ENCODE results near the gene MED26.

DNA sequence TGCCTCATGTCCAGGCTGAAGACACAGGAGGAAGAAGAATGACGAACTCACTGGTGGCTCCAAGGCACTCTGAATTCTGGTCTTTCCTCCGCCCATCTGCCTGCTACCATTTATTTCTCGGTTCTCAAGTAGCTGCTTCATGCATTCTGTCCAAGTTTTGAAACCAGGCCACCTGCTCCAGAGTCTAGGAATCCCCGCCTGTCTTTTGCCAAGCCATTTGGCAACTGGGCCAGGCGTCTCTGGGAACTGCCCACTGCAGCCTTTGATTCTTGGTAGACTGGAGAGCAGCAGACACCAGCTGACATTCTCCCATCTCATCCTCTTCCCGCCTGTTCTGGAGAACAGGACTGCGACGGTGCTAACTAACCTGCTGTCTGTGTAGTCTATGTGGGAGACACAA is 66.6 kb downstream of the MED26 start:
- TF ChIP-seq, protein P1, sequence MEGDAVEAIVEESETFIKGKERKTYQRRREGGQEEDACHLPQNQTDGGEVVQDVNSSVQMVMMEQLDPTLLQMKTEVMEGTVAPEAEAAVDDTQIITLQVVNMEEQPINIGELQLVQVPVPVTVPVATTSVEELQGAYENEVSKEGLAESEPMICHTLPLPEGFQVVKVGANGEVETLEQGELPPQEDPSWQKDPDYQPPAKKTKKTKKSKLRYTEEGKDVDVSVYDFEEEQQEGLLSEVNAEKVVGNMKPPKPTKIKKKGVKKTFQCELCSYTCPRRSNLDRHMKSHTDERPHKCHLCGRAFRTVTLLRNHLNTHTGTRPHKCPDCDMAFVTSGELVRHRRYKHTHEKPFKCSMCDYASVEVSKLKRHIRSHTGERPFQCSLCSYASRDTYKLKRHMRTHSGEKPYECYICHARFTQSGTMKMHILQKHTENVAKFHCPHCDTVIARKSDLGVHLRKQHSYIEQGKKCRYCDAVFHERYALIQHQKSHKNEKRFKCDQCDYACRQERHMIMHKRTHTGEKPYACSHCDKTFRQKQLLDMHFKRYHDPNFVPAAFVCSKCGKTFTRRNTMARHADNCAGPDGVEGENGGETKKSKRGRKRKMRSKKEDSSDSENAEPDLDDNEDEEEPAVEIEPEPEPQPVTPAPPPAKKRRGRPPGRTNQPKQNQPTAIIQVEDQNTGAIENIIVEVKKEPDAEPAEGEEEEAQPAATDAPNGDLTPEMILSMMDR (conservative IDR thresholded peaks at IDR 0.05; ENCODE audit: low read depth in 2 of 2) = no peak
- no peak for TF ChIP-seq POLR2AphosphoS5 (IDR thresholded peaks at IDR 0.05; ENCODE audit: low read depth)
- TF ChIP-seq, protein P2, sequence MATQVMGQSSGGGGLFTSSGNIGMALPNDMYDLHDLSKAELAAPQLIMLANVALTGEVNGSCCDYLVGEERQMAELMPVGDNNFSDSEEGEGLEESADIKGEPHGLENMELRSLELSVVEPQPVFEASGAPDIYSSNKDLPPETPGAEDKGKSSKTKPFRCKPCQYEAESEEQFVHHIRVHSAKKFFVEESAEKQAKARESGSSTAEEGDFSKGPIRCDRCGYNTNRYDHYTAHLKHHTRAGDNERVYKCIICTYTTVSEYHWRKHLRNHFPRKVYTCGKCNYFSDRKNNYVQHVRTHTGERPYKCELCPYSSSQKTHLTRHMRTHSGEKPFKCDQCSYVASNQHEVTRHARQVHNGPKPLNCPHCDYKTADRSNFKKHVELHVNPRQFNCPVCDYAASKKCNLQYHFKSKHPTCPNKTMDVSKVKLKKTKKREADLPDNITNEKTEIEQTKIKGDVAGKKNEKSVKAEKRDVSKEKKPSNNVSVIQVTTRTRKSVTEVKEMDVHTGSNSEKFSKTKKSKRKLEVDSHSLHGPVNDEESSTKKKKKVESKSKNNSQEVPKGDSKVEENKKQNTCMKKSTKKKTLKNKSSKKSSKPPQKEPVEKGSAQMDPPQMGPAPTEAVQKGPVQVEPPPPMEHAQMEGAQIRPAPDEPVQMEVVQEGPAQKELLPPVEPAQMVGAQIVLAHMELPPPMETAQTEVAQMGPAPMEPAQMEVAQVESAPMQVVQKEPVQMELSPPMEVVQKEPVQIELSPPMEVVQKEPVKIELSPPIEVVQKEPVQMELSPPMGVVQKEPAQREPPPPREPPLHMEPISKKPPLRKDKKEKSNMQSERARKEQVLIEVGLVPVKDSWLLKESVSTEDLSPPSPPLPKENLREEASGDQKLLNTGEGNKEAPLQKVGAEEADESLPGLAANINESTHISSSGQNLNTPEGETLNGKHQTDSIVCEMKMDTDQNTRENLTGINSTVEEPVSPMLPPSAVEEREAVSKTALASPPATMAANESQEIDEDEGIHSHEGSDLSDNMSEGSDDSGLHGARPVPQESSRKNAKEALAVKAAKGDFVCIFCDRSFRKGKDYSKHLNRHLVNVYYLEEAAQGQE (IDR thresholded peaks at IDR 0.05; ENCODE audit: unreplicated experiment) = no peak
- TF ChIP-seq EZH2phosphoT487 (IDR thresholded peaks at IDR 0.05; ENCODE audit: unreplicated experiment) = no peak
- no peak for TF ChIP-seq EZH2 (IDR thresholded peaks at IDR 0.05; ENCODE audit: low read depth, unreplicated experiment)
- TF ChIP-seq, protein P3, sequence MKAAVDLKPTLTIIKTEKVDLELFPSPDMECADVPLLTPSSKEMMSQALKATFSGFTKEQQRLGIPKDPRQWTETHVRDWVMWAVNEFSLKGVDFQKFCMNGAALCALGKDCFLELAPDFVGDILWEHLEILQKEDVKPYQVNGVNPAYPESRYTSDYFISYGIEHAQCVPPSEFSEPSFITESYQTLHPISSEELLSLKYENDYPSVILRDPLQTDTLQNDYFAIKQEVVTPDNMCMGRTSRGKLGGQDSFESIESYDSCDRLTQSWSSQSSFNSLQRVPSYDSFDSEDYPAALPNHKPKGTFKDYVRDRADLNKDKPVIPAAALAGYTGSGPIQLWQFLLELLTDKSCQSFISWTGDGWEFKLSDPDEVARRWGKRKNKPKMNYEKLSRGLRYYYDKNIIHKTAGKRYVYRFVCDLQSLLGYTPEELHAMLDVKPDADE (IDR thresholded peaks at IDR 0.05) = no peak
